Adrenal gland (tissue), 5 donors: ENCODE measurements around the gene CDH4.

ENCODE experiments used
- CTCF ChIP-seq, 6 experiments: fragments of 450-650 bp in 4 of 6; fragments of 200-600 bp in 2 of 6; sonication (generic) in 1 of 6; IDR thresholded peaks; 1 replicate in 5 of 6; 2 replicates in 1 of 6; pipeline versions ENCODE4 v1.5.1 to v1.8.0; 2016 to 2021; ENCODE audit warnings: antibody characterized with exemption in 6 of 6, mild to moderate bottlenecking in 2 of 6, moderate library complexity in 1 of 6
- POLR2A ChIP-seq, 2 donors: fragments of 450-650 bp; IDR thresholded peaks; one replicate each; pipeline ENCODE4 v1.6.1; 2017; ENCODE audit warnings: antibody characterized with exemption in 2 of 2, mild to moderate bottlenecking in 2 of 2, moderate library complexity in 1 of 2
- donor health status: DM: no; HTN: no; CAD: no.

DNA sequence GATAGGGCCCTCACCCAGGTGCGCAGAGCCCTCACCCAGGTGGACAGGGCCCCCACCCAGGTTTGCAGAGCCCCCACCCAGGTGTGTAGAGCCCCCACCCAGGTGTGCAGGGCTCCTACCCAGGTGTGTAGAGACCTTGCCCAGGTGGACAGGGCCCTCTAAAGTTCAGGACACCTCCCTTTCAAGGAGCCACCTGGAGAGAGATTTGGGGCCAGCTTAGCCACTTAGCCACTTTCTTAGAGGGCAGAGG, 533.4 kb downstream of the CDH4 start:
- TF ChIP-seq CTCF (IDR thresholded peaks at IDR 0.05) (no peak), POLR2A (IDR thresholded peaks at IDR 0.05) (no peak)
